ENCODE measurements around the gene PRICKLE2.

PRICKLE2 gene

DNA sequence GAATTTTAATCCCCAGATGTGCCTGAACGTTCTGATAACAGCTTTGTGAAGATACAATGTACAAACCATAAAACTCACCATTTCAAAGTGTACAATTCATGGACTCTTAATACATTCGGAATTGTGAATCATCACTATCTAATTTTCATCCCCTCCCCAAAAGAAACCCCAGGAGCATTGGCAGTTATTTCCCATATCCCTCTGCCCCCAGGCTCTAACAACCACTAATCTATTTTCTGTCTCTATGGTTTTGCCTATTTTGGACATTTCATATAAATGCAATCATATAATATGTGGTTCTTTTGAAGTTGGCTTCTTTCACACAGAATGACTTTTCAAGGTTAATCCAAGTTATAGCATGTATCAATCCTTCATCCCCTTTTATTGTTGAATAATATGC is 25.3 kb downstream of the PRICKLE2 start:
- H3K4me3 ChIP-seq (ENCODE audit: low read length), result no peak overlapping the region
- no peaks in the 10 kb centered on the region for H3K4me1 ChIP-seq (ENCODE audit: control insufficient read depth, low read depth, low read length)
- H3K56ac ChIP-seq (ENCODE audit: low read length), result no peak overlapping the region
- H3K36me3 ChIP-seq (ENCODE audit: control insufficient read depth, insufficient read depth, low read length), result no peaks in the 10 kb centered on the region
- WGBS (ENCODE audit: extremely low coverage, insufficient coverage, low lambda C conversion rate), result no CpG with 5 or more reads among the region's 2 CpGs
- H3K23ac ChIP-seq (ENCODE audit: low read length), result no peak overlapping the region
- H2BK5ac ChIP-seq (ENCODE audit: low read length), result no peak overlapping the region
- H3K79me2 ChIP-seq (ENCODE audit: control insufficient read depth, insufficient read depth, low read length), result no peaks in the 10 kb centered on the region
- H3K79me1 ChIP-seq (ENCODE audit: low read length), result no peaks in the 10 kb centered on the region
- no peak overlapping the region for H3K18ac ChIP-seq (ENCODE audit: low read length)
- no peak overlapping the region for H4K8ac ChIP-seq (ENCODE audit: low read depth, low read length)
- no peak overlapping the region for H2BK15ac ChIP-seq (replicated peaks; ENCODE audit: low read depth)
- no peaks in the 10 kb centered on the region for H3K27me3 ChIP-seq (ENCODE audit: insufficient read depth, low read length, poor library complexity)
- no peak for DNase-seq
- H2BK120ac ChIP-seq (ENCODE audit: low read depth, low read length), result no peak overlapping the region
- no peak overlapping the region for H3K4me2 ChIP-seq (ENCODE audit: low read length)
- H3K27ac ChIP-seq (ENCODE audit: low read depth, low read length), result no peak overlapping the region
- H3K9ac ChIP-seq (ENCODE audit: low read length), result no peak overlapping the region
- no peak overlapping the region for H2AK5ac ChIP-seq (ENCODE audit: low read length)
- no peak overlapping the region for H4K5ac ChIP-seq (ENCODE audit: low read length)
- H3K4ac ChIP-seq (ENCODE audit: low read depth, low read length), result no peak overlapping the region

DNA sequence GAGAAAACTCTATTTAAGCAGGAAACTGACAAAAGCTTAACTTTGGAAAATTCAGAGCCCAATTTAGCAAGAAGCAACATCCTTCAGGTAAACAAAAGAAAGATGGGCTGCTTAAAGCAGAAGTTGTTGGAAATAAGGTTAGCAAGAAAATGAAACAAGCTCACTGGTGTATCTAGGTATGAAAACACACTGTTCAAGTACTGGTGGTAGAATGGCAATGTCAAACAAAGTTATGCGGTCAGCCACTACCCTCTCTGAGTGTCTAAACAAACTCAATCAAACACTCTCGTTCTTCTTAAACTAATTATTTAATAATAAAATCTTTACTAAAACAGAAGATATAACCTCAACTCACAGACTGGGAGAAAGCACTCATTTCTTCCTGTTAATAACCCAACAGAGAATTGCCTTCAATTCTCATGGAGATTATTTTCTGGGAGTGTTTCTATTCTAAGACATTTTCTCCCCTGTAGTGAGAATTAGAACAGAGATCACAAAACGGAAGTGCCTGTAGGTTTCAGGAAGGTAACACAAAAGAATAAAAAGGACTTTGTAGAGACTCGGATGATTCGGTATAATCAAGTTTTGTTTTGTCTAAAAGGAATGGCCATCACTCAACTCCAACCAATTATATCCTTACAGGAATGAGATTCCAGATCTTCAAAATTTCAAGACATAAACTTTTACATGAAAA is 28.9 kb downstream of the PRICKLE2 start:
- no peak overlapping the region for H3K4me3 ChIP-seq (ENCODE audit: low read length)
- H2BK120ac ChIP-seq (ENCODE audit: low read depth, low read length), result no peak overlapping the region
- no peak overlapping the region for H3K23ac ChIP-seq (ENCODE audit: low read length)
- no peak overlapping the region for H3K9ac ChIP-seq (ENCODE audit: low read length)
- no peaks in the 10 kb centered on the region for H3K79me1 ChIP-seq (ENCODE audit: low read length)
- H2BK5ac ChIP-seq (ENCODE audit: low read length), result no peak overlapping the region
- H3K18ac ChIP-seq (ENCODE audit: low read length), result no peak overlapping the region
- H3K56ac ChIP-seq (ENCODE audit: low read length), result no peak overlapping the region
- H3K79me2 ChIP-seq (ENCODE audit: control insufficient read depth, insufficient read depth, low read length), result no peaks in the 10 kb centered on the region
- H2AK5ac ChIP-seq (ENCODE audit: low read length), result no peak overlapping the region
- no peak overlapping the region for H3K4ac ChIP-seq (ENCODE audit: low read depth, low read length)
- no peak for DNase-seq
- H3K27me3 ChIP-seq (ENCODE audit: insufficient read depth, low read length, poor library complexity), result no peaks in the 10 kb centered on the region
- no peak overlapping the region for H2BK15ac ChIP-seq (replicated peaks; ENCODE audit: low read depth)
- no peak overlapping the region for H4K5ac ChIP-seq (ENCODE audit: low read length)
- WGBS (ENCODE audit: extremely low coverage, insufficient coverage, low lambda C conversion rate), result 100% methylated on average over 1 of the region's 5 CpGs
- no peaks in the 10 kb centered on the region for H3K4me1 ChIP-seq (ENCODE audit: control insufficient read depth, low read depth, low read length)
- no peaks in the 10 kb centered on the region for H3K36me3 ChIP-seq (ENCODE audit: control insufficient read depth, insufficient read depth, low read length)
- no peak overlapping the region for H3K4me2 ChIP-seq (ENCODE audit: low read length)
- no peak overlapping the region for H3K27ac ChIP-seq (ENCODE audit: low read depth, low read length)
- H4K8ac ChIP-seq (ENCODE audit: low read depth, low read length), result no peak overlapping the region

DNA sequence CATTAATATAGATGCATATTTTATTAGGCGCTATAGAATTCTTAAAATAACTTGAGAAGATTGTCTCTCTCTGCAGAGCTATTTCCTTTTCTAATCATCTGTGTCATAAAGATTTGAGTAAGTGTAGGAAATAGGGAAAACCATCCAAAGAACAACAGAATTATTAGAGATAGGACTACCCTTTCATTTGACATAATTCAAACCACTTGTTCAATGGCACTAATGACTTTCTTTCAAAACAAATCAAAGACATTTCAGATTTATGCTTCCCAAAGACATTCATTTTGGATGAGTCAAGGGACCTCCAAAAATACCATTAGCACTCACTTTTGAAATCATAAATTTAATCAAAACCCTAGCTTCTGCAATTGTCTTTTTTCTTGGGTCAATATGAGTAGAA is 29.5 kb downstream of the PRICKLE2 start:
- H2AK5ac ChIP-seq (ENCODE audit: low read length), result no peak overlapping the region
- H2BK5ac ChIP-seq (ENCODE audit: low read length), result no peak overlapping the region
- H3K4me1 ChIP-seq (ENCODE audit: control insufficient read depth, low read depth, low read length), result no peaks in the 10 kb centered on the region
- no peak overlapping the region for H3K23ac ChIP-seq (ENCODE audit: low read length)
- no peak overlapping the region for H3K4ac ChIP-seq (ENCODE audit: low read depth, low read length)
- H3K79me2 ChIP-seq (ENCODE audit: control insufficient read depth, insufficient read depth, low read length), result no peaks in the 10 kb centered on the region
- no peak overlapping the region for H3K4me3 ChIP-seq (ENCODE audit: low read length)
- H3K56ac ChIP-seq (ENCODE audit: low read length), result no peak overlapping the region
- no peak overlapping the region for H3K9ac ChIP-seq (ENCODE audit: low read length)
- no peak overlapping the region for H4K5ac ChIP-seq (ENCODE audit: low read length)
- H3K4me2 ChIP-seq (ENCODE audit: low read length), result no peak overlapping the region
- H3K27ac ChIP-seq (ENCODE audit: low read depth, low read length), result no peak overlapping the region
- H3K79me1 ChIP-seq (ENCODE audit: low read length), result no peaks in the 10 kb centered on the region
- H3K36me3 ChIP-seq (ENCODE audit: control insufficient read depth, insufficient read depth, low read length), result no peaks in the 10 kb centered on the region
- no CpG with 5 or more reads among the region's 1 CpG for WGBS (ENCODE audit: extremely low coverage, insufficient coverage, low lambda C conversion rate)
- H2BK120ac ChIP-seq (ENCODE audit: low read depth, low read length), result no peak overlapping the region
- H2BK15ac ChIP-seq (replicated peaks; ENCODE audit: low read depth), result no peak overlapping the region
- no peaks in the 10 kb centered on the region for H3K27me3 ChIP-seq (ENCODE audit: insufficient read depth, low read length, poor library complexity)
- DNase-seq, result no peak
- H3K18ac ChIP-seq (ENCODE audit: low read length), result no peak overlapping the region
- no peak overlapping the region for H4K8ac ChIP-seq (ENCODE audit: low read depth, low read length)

DNA sequence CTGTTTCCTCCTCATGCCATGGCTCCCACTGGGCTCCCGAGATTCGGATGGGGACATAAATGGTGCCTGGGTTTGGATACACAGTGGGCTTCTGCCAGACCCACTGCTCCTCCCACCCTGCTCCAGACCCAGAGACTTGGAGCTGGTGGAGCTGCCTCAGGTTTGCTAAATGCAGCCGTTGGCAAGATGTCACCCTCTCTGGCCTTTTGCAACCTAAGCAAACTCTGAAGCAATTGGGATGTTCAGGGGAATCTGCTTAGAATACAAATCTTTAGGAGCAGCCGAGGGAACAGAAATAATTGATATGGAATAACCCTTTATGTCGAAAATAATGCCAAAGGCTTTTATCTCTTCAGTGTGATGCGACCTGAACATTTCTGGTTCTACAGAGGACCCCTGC is 33.4 kb downstream of the PRICKLE2 start:
- Histone ChIP-seq H2BK120ac (ENCODE audit: low read depth, low read length) (no peak overlapping the region), H3K79me2 (ENCODE audit: control insufficient read depth, insufficient read depth, low read length) (no peaks in the 10 kb centered on the region)

DNA sequence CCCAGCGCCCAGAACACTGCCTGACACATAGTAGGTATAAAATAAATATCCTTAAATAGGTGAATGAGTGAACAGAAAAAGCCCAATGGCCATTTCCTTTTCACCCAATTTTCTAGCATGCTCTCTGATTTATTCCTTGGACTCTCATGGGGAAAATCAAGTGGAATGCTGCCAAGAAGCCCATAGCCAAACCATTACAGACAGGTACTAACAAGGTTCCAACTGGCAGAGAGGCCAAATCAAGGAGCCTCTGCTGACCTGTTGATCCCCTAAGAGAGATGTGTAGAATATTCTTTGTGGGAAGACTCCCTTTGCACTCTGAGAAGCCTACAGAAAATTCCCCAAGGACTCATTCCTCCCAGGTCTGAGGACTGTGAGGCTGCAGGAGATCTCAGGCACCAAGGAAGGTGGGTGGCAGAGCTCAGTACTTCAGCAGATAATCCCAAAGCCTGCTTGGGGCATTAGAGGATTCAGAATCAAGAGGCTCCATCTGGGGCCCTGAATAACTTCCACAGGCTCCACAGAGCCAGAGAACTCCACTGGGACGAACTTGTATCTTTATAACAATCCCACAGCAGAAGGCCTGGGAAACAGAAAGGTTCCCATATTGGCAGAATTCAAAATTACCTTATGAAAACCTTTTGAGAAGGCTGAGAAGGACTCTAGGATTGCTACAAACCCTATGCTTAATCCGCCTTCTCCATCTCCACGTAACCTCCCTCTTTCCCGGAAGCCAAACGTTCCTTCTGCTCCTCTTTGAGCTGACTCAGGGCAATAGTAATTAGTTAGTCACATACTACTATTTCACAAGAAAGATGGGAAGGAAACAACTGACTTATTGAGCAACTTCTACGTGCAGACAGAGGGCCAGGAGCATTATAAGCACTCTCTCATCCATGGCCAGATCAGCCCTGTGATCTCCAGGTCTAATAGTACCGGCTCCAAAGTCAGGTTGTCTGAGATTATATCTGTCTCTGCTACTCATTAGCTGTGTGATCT is 34.5 kb downstream of the PRICKLE2 start:
- WGBS (ENCODE audit: extremely low coverage, insufficient coverage, low lambda C conversion rate), result no CpG with 5 or more reads among the region's 8 CpGs
- H3K4me2 ChIP-seq (ENCODE audit: low read length), result no peak overlapping the region
- H3K79me1 ChIP-seq (ENCODE audit: low read length), result no peaks in the 10 kb centered on the region
- H3K9ac ChIP-seq (ENCODE audit: low read length), result no peak overlapping the region
- DNase-seq, result no peak
- no peak overlapping the region for H2BK15ac ChIP-seq (replicated peaks; ENCODE audit: low read depth)
- H3K4me1 ChIP-seq (ENCODE audit: control insufficient read depth, low read depth, low read length), result peaks cover 8% of the 10 kb centered on the region
- H3K36me3 ChIP-seq (ENCODE audit: control insufficient read depth, insufficient read depth, low read length), result no peaks in the 10 kb centered on the region
- no peak overlapping the region for H3K4me3 ChIP-seq (ENCODE audit: low read length)
- no peak overlapping the region for H4K5ac ChIP-seq (ENCODE audit: low read length)
- H3K27me3 ChIP-seq (ENCODE audit: insufficient read depth, low read length, poor library complexity), result no peaks in the 10 kb centered on the region
- no peak overlapping the region for H2BK120ac ChIP-seq (ENCODE audit: low read depth, low read length)
- no peak overlapping the region for H3K56ac ChIP-seq (ENCODE audit: low read length)
- H3K18ac ChIP-seq (ENCODE audit: low read length), result no peak overlapping the region
- no peaks in the 10 kb centered on the region for H3K79me2 ChIP-seq (ENCODE audit: control insufficient read depth, insufficient read depth, low read length)
- H4K8ac ChIP-seq (ENCODE audit: low read depth, low read length), result no peak overlapping the region
- H2AK5ac ChIP-seq (ENCODE audit: low read length), result no peak overlapping the region
- no peak overlapping the region for H2BK5ac ChIP-seq (ENCODE audit: low read length)
- H3K27ac ChIP-seq (ENCODE audit: low read depth, low read length), result no peak overlapping the region
- no peak overlapping the region for H3K23ac ChIP-seq (ENCODE audit: low read length)
- H3K4ac ChIP-seq (ENCODE audit: low read depth, low read length), result no peak overlapping the region

More for the DNA sequence above, 33.4 kb downstream of the PRICKLE2 start:
- H3K4me2 ChIP-seq (ENCODE audit: low read length), result no peak overlapping the region
- no peaks in the 10 kb centered on the region for H3K36me3 ChIP-seq (ENCODE audit: control insufficient read depth, insufficient read depth, low read length)
- H3K4me1 ChIP-seq (ENCODE audit: control insufficient read depth, low read depth, low read length), result peaks cover 8% of the 10 kb centered on the region
- DNase-seq, result no peak
- no peak overlapping the region for H4K8ac ChIP-seq (ENCODE audit: low read depth, low read length)
- H3K4me3 ChIP-seq (ENCODE audit: low read length), result no peak overlapping the region
- no peak overlapping the region for H3K4ac ChIP-seq (ENCODE audit: low read depth, low read length)
- H3K18ac ChIP-seq (ENCODE audit: low read length), result no peak overlapping the region
- no peak overlapping the region for H3K9ac ChIP-seq (ENCODE audit: low read length)
- no peak overlapping the region for H3K23ac ChIP-seq (ENCODE audit: low read length)
- WGBS (ENCODE audit: extremely low coverage, insufficient coverage, low lambda C conversion rate), result no CpG with 5 or more reads among the region's 6 CpGs
- no peak overlapping the region for H2AK5ac ChIP-seq (ENCODE audit: low read length)
- H3K27me3 ChIP-seq (ENCODE audit: insufficient read depth, low read length, poor library complexity), result no peaks in the 10 kb centered on the region
- no peak overlapping the region for H4K5ac ChIP-seq (ENCODE audit: low read length)
- H2BK5ac ChIP-seq (ENCODE audit: low read length), result no peak overlapping the region
- H2BK15ac ChIP-seq (replicated peaks; ENCODE audit: low read depth), result no peak overlapping the region
- H3K79me1 ChIP-seq (ENCODE audit: low read length), result no peaks in the 10 kb centered on the region
- no peak overlapping the region for H3K56ac ChIP-seq (ENCODE audit: low read length)
- no peak overlapping the region for H3K27ac ChIP-seq (ENCODE audit: low read depth, low read length)
